ENCODE data around the gene FOXB1. TPM values are rescaled to one million over a fixed set of nuclear protein-coding genes. Genes with fewer than 3 reads are reported as not detected.

Gene FOXB1
- total RNA-seq (not detected), polyA plus RNA-seq (0.03 TPM)

DNA sequence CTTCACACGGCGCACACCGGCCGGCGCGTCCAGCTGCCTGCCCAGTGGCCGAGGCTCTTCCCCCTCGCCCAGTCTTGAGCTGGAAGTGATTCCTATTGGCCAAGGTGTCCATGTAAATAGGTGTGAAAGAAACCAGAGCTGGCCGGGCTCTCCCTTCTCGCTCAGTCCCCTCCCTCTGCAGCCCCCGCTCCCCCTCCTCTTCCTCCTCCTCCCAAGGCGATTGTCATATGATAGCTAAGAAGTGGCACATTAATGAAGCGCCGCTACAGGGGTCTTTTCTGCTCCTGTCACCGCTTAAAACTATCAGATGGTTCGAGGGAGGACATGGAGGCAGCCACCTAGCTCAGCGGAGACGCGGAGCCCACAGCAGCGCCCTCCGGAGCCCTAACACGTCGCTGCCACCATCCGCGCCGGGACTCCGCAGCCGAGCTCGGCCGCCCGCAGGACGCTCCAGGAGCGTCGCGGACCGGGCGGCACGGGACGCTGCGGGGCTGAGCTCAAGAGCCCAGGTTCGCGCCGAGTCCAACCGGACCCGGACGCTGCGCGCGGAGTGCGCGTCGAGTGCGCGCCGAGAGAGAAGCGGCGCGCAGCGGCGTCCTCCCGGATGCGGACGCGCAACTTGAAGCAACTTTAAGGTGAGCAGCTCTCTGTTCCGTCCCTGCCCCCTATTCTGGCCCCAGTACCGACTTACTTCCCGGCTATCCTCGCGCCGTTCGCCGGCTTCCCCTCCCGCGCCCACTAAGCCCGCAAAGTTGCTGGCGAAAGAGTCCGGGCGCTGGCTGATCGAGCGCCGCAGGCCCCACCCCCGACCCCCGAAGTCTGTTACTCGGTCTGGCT lies at the start of gene FOXB1:
TSS of gene FOXB1 (plus strand) at position 303 of the 837 bp plus-strand sequence. CDS start 653 bp downstream, outside the sequence.
- H3K4me3 ChIP-seq (ENCODE audit: low read depth, low read length): peak within 1 kb of the TSS; percentile 19
- no peaks in the 10 kb centered on the region for H3K4me1 ChIP-seq (ENCODE audit: insufficient read depth)
- WGBS: 1% methylated on average over 84 of the region's 84 CpGs
- DNase-seq (ENCODE audit: extremely low spot score): no peak
- no peaks in the 10 kb centered on the region for H3K36me3 ChIP-seq (ENCODE audit: insufficient read depth)
- no peak within 1 kb of the TSS for H3K27ac ChIP-seq (ENCODE audit: low read depth)

DNA sequence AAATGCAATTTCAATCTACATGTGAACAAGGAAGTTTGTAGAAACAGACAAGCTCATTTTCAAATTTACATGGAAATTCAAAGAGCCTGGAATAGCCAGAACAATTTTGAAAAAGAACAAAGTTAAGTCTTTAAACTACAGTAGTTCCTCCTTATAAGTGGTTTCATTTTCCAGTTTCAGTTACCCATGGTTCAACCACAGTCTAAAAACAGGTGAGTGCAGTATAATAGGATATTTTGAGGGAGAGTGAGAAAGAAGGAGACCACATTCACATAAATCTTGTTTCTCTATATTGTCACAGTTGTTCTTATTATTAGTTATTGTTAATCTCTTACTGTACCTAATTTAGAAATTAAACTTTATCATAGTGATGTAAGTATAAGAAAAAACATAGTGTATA lies 45.8 kb upstream of the FOXB1 start:
- no peak overlapping the region for H3K4me3 ChIP-seq (ENCODE audit: low read depth, low read length)
- DNase-seq (ENCODE audit: extremely low spot score): no peak
- no peaks in the 10 kb centered on the region for H3K36me3 ChIP-seq (ENCODE audit: insufficient read depth)
- H3K27ac ChIP-seq (ENCODE audit: low read depth): no peak overlapping the region
- no peaks in the 10 kb centered on the region for H3K4me1 ChIP-seq (ENCODE audit: insufficient read depth)

- no peak overlapping the region for H3K27ac ChIP-seq (ENCODE audit: low read depth)
- H3K4me3 ChIP-seq (ENCODE audit: low read depth, low read length): no peak overlapping the region
- no peak for DNase-seq (ENCODE audit: extremely low spot score)
- H3K4me1 ChIP-seq (ENCODE audit: insufficient read depth): no peaks in the 10 kb centered on the region
- H3K36me3 ChIP-seq (ENCODE audit: insufficient read depth): no peaks in the 10 kb centered on the region
These were observed 43.8 kb upstream of the FOXB1 start for GRCh38 chr15:59960318-59960717.

DNA sequence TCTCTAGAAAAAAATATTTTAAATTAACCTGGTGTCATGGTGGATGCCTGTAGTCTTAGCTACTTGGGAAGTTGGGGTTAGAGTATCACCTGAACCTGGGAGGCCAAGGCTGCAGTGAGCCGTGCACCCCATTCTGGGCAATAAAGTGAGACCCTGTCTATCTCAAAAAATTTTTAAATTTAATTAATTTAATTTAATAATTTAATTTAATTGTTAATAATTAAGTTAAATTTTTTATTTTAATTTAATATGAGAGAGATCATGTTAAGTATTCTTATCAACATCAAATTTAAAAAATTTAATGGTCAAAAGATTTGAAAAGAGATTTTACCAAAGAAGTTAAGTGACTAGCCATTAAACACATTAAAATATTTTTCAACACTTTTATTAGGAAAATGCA lies 40.8 kb upstream of the FOXB1 start:
- no peaks in the 10 kb centered on the region for H3K4me1 ChIP-seq (ENCODE audit: insufficient read depth)
- no peak for DNase-seq (ENCODE audit: extremely low spot score)
- 90% methylated on average over 1 of the region's 1 CpG for WGBS
- H3K4me3 ChIP-seq (ENCODE audit: low read depth, low read length): no peak overlapping the region
- H3K27ac ChIP-seq (ENCODE audit: low read depth): no peak overlapping the region
- H3K36me3 ChIP-seq (ENCODE audit: insufficient read depth): no peaks in the 10 kb centered on the region

DNA sequence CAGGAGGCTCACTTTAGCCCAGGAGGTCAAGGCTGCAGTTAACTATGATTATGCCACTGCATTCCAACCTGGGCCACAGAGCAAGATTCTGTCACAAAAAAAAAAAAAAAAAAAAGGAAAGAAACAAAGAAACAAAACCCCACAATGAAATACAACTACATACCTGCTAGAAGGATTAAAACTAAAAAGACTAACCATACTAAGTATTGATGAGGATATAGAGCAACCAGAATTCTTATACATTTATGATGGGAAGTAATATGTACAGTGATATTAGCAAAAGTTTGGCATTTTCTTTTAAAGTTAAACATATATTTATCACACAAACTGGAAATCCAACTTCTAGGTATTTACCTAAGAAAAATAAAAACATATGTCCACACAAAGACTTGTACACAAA lies 40.2 kb upstream of the FOXB1 start:
- Histone ChIP-seq H3K36me3 (ENCODE audit: insufficient read depth) (no peaks in the 10 kb centered on the region), H3K27ac (ENCODE audit: low read depth) (no peak overlapping the region), H3K4me3 (ENCODE audit: low read depth, low read length) (no peak overlapping the region), H3K4me1 (ENCODE audit: insufficient read depth) (no peaks in the 10 kb centered on the region)
- no peak for DNase-seq (ENCODE audit: extremely low spot score)

DNA sequence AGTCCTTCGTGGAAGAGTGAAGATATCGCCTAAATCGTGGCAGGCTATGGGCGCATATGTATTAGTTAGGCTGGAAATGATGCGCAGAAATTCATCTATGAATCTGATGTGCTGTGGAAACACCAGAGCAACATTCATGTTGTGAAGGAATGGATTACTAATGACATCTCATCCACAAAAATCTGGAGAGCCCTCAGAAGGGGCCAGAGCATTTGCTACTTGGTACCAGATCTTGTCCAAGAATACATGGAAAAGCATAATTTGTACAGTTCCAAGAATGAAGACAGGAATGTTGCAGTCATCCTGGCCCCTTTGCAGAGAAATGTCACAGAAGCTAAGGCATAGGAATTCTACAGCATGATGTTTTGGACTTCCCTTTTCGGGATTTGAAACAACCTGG lies 38.4 kb upstream of the FOXB1 start:
- 92% methylated on average over 6 of the region's 6 CpGs for WGBS
- H3K4me1 ChIP-seq (ENCODE audit: insufficient read depth): no peaks in the 10 kb centered on the region
- H3K4me3 ChIP-seq (ENCODE audit: low read depth, low read length): no peak overlapping the region
- DNase-seq (ENCODE audit: extremely low spot score): no peak
- H3K27ac ChIP-seq (ENCODE audit: low read depth): no peak overlapping the region
- H3K36me3 ChIP-seq (ENCODE audit: insufficient read depth): no peaks in the 10 kb centered on the region

GRCh38 chr15:59966262-59966661 lies 37.8 kb upstream of the FOXB1 start:
- H3K4me3 ChIP-seq (ENCODE audit: low read depth, low read length): no peak overlapping the region
- no peak for DNase-seq (ENCODE audit: extremely low spot score)
- no peak overlapping the region for H3K27ac ChIP-seq (ENCODE audit: low read depth)
- no peaks in the 10 kb centered on the region for H3K4me1 ChIP-seq (ENCODE audit: insufficient read depth)
- H3K36me3 ChIP-seq (ENCODE audit: insufficient read depth): no peaks in the 10 kb centered on the region

- DNase-seq (ENCODE audit: extremely low spot score): no peak
These were observed 35.8 kb upstream of the FOXB1 start for GRCh38 chr15:59968314-59968713.

GRCh38 chr15:59972241-59972640 lies 31.9 kb upstream of the FOXB1 start:
- H3K4me1 ChIP-seq (ENCODE audit: insufficient read depth): no peaks in the 10 kb centered on the region
- H3K27ac ChIP-seq (ENCODE audit: low read depth): no peak overlapping the region
- 61% methylated on average over 1 of the region's 1 CpG for WGBS
- H3K36me3 ChIP-seq (ENCODE audit: insufficient read depth): no peaks in the 10 kb centered on the region
- DNase-seq (ENCODE audit: extremely low spot score): no peak
- no peak overlapping the region for H3K4me3 ChIP-seq (ENCODE audit: low read depth, low read length)

More at GRCh38 chr15:59968314-59968713, 35.8 kb upstream of the FOXB1 start:
- H3K4me3 ChIP-seq (ENCODE audit: low read depth, low read length): no peak overlapping the region
- no peak overlapping the region for H3K27ac ChIP-seq (ENCODE audit: low read depth)
- no peaks in the 10 kb centered on the region for H3K36me3 ChIP-seq (ENCODE audit: insufficient read depth)
- H3K4me1 ChIP-seq (ENCODE audit: insufficient read depth): no peaks in the 10 kb centered on the region
- 96% methylated on average over 2 of the region's 2 CpGs for WGBS

DNA sequence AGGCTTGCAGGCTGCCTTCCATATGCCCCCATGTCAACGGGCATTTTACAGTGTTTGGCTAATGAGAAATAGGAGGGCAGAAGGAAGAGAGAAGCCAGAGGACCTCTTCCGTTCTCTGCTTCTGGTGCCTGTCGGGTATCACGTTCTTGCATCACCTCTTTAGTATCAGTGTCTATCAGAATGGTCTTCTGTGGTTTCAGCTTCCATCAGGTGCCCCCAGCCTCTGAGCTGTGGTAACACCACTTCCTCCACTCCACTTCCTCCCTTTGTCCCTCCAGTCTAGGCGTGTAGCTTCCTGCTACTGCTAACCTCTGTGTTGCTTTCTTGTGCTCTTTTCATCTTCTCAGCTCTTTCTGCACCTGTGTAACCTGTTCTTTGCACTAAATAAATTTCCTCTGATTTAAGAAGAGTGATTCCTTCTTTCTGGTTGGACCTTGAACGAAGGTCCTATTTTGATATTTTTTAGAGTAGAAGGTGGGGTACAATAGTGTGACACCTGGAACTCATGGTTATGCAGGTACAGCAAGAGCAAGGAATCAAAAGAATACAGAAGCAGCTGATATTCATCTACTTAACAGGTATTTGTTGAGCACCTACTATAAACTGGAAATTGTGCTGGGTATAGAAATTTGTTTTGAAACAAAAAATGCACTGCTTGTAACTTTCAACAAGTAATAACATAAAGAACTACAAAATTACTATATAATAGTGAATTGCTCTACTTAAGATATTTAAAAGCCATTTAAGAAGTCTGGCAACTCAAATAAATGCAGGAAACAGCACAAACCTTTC lies 27.4 kb upstream of the FOXB1 start:
- 68% methylated on average over 6 of the region's 6 CpGs for WGBS
- no peak overlapping the region for H3K4me3 ChIP-seq (ENCODE audit: low read depth, low read length)

DNA sequence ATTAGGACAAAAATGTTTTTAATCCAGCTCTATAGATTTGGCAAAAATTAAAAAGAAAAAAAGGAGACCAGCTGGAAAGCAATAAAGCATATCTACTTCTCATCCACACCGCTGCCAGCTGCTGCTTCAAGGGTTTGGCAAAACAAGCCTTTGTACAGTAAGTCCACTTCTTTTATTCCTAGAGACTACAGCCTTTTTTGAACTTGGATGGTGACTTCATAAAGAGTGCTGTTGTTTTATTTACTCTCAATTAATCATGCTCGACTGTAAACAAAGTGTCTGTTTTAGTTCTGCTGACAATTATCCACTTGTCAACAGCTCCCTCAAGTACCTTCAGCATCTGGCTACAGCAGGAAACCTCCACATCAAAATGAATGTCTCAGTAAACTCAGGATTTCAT lies 12.3 kb upstream of the FOXB1 start:
- H3K36me3 ChIP-seq (ENCODE audit: insufficient read depth): no peaks in the 10 kb centered on the region
- WGBS: 39% methylated on average over 2 of the region's 2 CpGs
- DNase-seq (ENCODE audit: extremely low spot score): no peak
- no peak overlapping the region for H3K27ac ChIP-seq (ENCODE audit: low read depth)
- H3K4me1 ChIP-seq (ENCODE audit: insufficient read depth): no peaks in the 10 kb centered on the region
- H3K4me3 ChIP-seq (ENCODE audit: low read depth, low read length): no peak overlapping the region

More for the DNA sequence above, 27.4 kb upstream of the FOXB1 start:
- no peaks in the 10 kb centered on the region for H3K4me1 ChIP-seq (ENCODE audit: insufficient read depth)
- no peak overlapping the region for H3K27ac ChIP-seq (ENCODE audit: low read depth)
- no peak for DNase-seq (ENCODE audit: extremely low spot score)
- no peaks in the 10 kb centered on the region for H3K36me3 ChIP-seq (ENCODE audit: insufficient read depth)

DNA sequence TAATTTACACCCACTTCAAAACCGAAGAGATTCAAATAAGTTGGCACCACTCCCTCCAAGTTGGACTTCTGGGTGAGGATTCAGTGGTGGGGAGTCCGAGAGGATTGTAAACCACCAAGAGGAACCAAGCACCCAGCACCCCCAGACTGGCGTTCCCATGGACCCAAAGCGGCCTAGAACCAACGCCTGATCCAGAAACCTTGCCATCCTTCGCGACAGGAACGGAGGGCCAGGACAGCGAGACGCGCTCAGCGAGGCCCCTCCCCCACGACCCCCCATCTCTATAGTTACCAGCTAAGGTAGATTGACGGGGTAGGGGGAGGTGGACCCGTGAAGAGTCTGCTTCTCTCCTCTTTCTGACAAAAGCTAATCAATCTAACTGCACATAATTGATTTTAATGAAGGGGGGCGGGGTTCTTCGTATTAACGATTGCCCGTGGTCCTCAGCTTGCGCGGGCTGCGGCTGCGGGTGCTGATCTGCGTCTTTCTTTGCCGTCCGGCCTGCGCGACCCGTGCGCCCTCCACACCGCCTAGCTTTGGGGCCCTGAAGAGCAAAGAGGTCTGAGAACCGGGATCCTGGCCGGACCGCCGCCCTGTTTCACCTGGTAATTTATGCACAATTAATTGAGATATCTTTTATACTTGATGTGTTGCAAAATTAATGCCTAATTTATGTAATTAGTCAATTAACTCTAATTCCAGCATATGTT lies 10.9 kb upstream of the FOXB1 start:
- H3K4me3 ChIP-seq (ENCODE audit: low read depth, low read length): no peak overlapping the region
- no peaks in the 10 kb centered on the region for H3K36me3 ChIP-seq (ENCODE audit: insufficient read depth)
- DNase-seq (ENCODE audit: extremely low spot score): no peak
- H3K27ac ChIP-seq (ENCODE audit: low read depth): no peak overlapping the region
- no peaks in the 10 kb centered on the region for H3K4me1 ChIP-seq (ENCODE audit: insufficient read depth)
- 32% methylated on average over 35 of the region's 35 CpGs for WGBS

- Histone ChIP-seq H3K4me3 (ENCODE audit: low read depth, low read length) (no peak overlapping the region), H3K27ac (ENCODE audit: low read depth) (no peak overlapping the region), H3K4me1 (ENCODE audit: insufficient read depth) (no peaks in the 10 kb centered on the region), H3K36me3 (ENCODE audit: insufficient read depth) (no peaks in the 10 kb centered on the region)
- 2% methylated on average over 20 of the region's 20 CpGs for WGBS
- DNase-seq (ENCODE audit: extremely low spot score): no peak
These were observed 10.1 kb upstream of the FOXB1 start for GRCh38 chr15:59993950-59994401.

DNA sequence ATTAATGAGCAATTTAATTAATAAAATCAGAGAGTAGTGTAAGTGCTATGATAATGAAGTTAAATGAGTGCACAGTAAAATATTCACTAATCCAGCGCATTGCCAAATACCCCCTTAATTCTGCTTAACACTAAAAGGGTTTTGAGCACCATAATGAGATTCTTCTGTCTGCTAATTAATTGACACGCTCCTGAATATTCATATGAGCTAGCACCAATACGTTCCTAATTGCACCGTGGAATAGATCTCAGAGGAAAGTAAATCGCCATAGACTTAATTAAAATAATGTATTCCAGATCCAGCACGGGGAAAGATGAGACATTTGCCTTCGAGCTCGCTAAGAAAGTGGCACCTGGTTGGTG lies 9.6 kb upstream of the FOXB1 start:
- no peak overlapping the region for H3K27ac ChIP-seq (ENCODE audit: low read depth)
- no peaks in the 10 kb centered on the region for H3K36me3 ChIP-seq (ENCODE audit: insufficient read depth)
- no peak overlapping the region for H3K4me3 ChIP-seq (ENCODE audit: low read depth, low read length)
- WGBS: 3% methylated on average over 8 of the region's 8 CpGs
- no peak for DNase-seq (ENCODE audit: extremely low spot score)
- no peaks in the 10 kb centered on the region for H3K4me1 ChIP-seq (ENCODE audit: insufficient read depth)
